Pons (tissue), 1 donor: Measurements from ENCODE around the gene PRTFDC1.
A peak's percentile ranks its signal among the peaks of the same experiment; 100 is the strongest.

Experiments used
- DNase-seq: peaks from one replicate; pipeline ENCODE4 v3.0.0-alpha.2; 2016; ENCODE audit warnings: low spot score

PRTFDC1 gene

GRCh38 chr10:24872049-24872789, 80.2 kb downstream of the PRTFDC1 start:
- peak; percentile 69 for DNase-seq

DNA sequence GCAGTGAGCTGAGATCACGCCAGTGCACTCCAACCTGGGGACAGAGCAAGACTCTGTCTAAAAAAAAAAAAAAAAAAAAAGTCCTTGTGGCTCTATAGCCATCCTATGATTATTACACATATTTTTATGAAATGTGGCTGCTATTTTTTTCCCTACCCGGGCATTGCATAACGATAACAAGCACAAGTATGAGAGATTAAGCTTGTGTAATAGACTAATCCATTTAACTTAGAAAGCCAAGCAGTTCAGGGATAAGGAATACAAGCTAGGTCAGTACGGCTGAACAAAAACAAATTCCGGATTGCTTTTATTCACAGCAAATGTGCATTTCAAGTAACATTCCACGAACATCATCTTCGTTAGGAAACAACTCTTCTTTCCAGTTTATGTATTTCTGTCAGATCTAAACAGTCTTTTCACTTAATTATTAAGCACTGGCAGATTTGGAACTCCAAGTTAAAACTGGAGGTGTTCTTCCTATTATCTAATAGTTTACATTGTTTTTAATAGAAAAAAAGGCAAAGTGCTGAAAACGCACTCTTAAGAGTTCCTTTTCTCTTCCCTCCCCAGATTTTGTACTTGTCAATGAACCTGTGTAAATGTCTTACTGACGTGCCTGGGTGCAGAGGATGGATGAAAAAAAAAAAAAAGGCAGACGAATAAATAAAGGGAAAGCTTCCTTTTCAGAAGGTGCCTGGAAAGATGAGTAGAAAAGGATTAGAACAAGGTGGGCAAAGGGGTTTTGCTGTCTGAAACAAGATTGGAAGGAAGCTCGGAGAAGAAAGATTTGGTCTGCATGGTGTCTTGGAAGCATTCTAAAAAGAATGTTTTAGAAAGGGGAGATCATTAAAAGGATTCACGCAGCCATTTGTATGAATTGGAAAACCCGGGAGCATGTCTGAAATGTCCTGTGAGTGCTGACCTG, 81.1 kb downstream of the PRTFDC1 start:
- DNase-seq: no peak

DNA sequence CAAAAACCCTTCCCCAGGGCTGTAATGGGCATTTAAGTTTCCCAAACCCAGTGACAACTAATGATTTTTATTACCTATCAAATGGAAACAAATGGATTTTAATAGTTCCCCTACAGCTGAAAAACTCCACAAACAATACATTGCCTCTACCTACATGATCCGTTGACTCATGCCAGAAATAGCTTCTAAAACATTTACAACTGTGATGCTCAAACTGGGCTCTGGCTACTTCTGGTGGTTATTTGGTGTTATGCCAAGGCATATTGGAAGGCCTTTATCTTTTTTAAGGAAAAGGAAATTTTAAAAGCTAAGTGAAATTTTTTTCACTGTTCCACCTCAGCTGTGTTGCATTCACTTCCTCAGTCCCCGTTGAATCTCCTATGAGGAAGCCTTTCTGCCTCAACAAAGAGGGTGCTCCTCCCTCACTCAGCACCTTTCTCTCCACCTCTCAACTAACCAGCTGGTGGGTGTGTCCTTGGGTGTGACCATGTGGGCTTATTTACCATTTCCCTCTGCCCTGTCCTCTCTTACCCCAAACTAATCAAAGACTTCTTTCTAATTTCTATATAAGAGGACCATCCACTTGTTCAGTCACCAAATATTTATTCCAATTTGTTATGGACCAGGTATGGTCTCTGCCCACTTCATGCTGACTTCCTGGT, 82.9 kb downstream of the PRTFDC1 start:
- DNase-seq: no peak

DNA sequence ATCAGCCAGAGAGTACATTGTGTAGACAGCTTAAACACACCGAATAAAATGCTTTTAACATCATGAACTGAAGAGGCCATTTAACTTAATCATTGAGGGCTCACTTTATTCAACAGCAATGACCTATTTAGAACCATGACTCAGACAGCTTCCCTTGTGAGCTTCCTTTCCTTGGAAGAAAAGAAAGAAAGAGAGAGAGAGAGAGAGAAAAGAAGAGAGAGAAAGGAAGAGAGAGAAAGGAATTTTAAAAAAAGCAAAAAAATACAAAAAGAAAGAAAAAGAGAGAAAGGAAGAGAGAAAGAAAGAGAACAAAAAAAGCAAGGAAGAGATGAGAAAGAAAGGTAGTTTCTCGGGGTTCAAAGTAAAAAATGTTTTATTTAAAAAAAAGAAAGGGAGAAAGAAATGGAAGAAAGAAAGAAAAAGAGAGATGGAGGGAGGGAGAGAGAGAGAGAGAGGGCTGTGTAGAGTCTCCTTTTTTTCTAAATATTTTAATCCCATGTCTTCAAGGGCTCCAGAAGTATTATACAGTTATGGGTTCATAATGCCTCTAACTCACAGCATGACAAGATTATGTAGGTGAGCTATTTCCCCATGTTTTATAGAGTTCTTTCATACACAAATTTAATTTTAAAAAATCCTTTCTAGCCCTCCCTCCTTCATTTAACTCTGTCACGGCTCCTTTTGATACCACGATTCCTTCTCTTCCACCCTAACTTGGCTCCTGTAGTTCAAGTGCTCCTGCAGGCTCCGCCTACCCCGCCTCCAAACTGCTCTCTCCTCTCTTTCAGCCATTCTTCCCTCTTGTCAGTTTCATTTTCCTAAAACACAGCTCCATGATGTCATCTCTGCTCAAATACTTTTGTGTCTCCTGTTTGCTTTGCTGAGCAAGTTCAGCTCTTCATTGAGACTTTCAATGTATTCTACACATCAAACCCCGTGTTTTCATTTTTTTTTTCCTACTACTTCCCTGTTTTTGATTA, 85.5 kb downstream of the PRTFDC1 start:
- DNase-seq: peak; percentile 89

DNA sequence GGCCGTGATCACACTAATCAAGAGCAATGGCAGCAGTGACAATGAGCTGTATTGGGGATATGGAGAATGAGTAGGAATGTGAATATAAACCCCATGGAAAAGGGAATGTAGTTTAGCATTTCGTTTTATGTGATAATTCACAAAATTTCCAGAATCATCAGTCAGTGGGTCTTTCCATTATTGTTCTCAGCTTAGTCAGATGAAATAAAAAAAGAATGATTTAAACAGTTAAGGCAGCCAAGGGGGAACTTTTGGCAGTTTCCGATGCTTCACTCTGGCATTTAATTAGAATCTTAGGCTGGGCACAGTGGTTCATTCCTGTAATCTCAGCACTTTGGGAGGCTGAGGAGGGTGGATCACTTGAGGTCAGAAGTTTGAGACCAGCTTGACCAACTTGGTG, 86.6 kb downstream of the PRTFDC1 start:
- DNase-seq: no peak

GRCh38 chr10:24862589-24862988, 89.8 kb downstream of the PRTFDC1 start:
- no peak for DNase-seq

DNA sequence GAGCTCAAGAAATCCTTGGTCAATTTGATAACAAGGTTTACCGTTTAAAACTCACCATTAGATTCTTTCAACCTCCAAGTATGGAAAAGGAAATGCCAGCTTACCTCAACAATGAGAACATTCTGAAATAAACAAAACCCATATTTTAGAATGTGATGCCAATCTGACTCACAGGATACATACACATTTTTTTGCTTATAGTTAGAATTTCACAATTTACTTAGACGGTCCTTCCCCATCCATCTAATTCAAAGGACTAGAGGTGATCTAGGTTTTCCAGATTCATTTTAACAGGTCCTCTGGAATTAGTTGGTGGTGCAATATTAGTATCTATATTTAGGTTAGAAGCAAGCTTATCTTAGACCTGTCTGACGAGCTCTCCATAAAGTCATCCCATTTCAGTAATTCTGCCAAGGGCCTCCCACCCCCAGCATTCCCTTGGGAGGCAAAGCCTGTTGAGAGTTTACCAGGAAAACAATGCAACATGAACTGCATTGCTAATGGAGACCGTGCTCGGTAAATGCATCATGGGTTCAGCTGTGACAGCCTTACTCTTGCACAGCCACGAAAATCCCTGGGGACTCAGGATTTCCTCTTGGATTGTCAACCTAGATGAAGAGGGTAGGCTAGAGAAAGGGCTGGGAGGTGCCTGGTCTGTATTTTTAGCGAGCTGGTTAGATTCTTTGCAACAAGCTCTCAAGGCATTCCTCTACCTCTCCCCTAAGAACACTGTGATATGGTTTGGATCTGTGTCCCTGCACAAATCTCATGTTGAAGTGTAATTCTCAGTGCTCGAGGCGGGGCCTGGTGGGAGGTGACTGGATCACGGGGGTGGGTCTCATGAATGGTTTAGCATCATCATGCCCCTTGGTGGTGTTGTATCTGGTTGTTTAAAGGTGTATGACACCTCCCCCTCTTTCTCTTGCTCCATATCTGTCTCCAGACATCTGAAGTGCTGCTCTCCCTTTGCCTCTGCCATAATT, 93.8 kb downstream of the PRTFDC1 start:
- DNase-seq: no peak

DNA sequence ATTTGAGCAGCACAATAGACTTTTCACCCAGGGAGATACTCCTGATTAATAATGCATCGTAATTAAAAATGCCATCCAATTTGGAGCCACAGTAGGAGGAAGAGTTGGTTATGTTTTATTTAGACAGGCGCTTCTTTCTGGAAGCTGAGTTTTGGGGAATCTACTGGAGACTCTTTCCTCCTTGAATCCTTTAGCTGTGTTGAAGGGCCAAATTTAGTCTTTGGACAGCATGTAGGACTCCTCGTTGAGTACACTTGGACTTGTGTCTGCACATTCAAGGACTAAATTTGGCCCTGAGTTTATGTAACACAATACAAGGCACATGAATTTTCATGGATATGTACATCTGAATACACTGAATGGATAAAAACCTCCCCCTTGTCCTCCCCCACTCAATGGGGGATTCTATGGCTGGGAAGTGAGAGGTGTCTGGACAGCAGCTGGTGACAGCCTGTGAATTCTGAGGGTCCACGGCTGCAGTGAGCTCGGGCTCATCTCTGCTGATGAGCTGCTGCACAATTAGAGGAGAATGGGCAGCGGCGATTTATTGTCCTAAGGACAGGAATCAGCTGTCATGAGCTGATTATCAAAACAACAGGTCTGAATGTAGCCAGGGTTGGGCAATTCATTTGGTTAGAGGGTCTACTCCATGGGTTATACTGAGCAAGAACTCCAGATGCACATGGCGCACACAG, 95.2 kb downstream of the PRTFDC1 start:
- DNase-seq: no peak

DNA sequence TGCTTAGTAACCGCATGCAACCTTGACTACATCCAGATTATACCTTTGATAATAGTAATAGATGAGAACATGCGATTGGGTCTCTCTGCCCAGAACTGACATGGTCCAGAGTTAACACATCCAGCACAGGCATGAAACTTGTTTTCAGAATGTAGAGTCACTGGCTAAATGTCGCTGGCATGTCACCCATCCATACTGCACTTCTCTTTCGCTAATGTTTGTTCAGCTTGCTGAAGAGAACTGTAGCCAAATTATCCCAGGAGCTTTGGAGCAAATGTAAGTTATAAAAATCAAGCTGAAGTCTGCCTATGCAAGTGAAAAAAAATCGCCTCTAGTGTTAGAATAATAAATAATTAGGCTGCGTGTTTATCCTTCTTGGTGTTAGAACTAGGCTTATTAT, 98.2 kb downstream of the PRTFDC1 start:
- DNase-seq: no peak

GRCh38 chr10:24853661-24854060, 98.7 kb downstream of the PRTFDC1 start:
- DNase-seq: no peak

DNA sequence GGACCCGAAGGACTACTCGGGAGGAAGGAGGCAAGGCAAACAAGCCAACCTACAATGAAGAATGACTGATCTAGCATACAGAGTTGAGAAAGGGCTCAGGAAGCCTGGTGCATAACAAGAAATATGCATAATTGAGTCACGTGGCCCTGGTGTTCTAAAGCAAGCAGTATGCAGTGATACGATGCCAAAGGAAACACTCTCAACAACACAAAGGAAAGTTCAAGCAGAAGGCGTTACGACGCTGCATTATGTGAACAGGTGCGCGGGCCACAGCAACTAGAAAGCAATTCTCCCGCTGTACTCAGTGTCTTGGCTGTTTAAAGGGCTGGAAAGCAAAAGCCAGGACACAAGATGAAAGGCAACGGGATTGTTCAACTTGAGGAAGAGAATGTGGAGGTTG, 100.8 kb downstream of the PRTFDC1 start:
- DNase-seq: no peak

DNA sequence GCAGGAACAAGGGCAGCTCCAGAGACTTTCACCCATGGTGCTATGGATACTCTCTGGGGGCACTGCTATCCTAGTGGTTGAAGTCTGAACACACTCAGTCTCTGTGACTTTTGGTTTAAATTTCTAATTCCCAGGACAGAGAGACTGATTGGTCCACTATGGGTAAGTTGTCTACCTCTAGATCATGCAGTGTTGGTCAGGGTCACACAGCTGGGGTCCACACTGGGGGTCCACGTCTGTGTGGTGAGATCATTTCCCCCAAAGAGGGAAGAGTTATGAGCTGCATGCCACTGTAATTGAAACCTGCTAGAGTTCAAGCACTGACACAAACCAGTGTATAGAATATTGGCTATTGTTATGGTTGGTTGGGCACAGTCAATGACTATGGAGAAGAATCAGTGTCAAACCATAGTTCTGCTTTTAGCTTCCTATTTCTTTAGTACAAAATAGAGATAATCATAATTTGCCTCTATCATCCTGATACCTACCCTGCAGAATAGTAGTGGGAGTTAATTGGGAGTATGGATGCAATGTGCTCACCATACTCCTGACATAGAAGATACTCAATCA, 101.6 kb downstream of the PRTFDC1 start:
- DNase-seq: no peak

GRCh38 chr10:24849501-24850299, 102.7 kb downstream of the PRTFDC1 start:
- DNase-seq: no peak

GRCh38 chr10:24849051-24849450, 103.4 kb downstream of the PRTFDC1 start:
- DNase-seq: peak; percentile 72

DNA sequence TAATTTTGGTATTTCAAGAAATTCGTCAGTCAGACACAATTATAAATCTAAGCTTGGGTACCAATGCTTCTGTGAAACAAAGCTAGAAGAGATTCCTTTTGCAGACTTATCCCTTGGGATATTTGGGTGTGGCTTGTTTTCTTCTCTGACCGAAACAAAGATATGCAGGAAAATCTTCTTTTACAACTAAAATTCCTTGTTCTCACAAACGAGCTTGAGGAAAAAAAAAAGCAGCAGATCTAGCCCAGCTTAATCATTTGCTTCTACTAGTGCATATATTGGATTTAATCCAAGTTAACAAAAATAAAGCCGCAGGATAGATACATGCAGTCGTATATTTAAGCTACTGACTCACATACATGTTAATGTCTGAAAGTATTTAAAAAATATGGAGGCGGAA, 104.2 kb downstream of the PRTFDC1 start:
- no peak for DNase-seq

DNA sequence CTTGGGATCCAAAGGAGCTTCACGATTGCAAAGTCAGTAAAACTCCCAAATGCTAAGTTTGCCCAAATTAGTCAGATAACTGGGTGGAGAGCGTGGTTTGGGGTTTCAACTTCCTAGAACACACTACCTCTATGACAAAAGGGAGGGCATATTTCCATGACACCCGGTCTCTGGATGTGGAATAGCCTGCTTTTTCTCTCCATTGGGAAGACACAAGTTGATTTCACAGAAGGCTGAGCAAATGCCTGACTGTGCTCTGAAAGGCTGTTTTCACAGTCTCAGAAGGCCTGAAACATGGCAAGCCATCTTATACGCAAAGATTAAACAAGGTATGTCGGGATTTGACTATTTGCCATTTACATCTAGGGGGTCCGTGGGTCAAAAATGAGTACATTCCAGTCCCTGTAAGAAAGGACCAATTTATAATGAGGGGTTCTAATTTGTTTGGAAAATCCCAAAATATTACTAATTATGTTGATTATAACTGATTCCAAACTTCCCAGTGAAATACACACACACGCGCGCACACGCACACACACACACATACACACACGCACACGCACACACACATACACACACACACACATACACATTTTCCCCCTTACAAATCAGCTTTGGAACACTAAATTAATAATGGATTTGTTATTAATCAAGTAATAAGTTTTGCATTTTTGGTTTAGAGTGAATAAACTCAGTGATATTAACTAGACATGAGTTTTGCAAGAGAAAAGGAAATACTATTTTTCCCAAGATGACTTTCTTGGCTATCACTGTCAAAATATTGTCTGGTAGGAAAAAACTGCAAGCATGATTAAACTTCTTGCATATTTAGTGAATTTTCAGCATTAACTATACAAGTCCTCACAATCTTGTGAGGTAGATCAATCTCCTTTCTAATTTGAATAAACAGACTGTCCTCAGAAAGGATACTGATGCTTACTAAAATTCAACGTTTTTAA, 105.0 kb downstream of the PRTFDC1 start:
- DNase-seq: no peak

DNA sequence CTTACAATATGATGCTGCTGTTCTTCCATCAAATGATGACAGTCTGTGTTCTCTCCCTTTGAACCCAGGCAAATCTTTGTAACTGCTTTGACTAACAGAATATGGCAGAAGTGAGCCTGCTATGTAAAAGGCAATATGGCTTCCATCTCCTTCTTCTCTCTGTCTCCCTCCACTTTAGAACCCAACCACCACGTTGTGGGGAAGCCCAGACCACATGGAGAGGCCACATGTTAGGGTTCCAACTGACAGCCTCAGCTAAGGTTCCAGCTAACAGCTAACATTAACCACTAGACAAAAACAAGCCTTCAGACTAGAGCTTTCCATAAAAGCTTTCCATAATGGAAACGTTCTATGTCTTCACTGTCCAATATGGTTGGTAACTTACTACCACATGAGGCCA, 107.7 kb downstream of the PRTFDC1 start:
- DNase-seq: no peak
